GM12873 (cell line): ENCODE results near the gene AIF1L.

Experiments used
- TF ChIP-seq, protein P1 (sequence below): IDR thresholded peaks from 2 replicates; pipeline ENCODE4 v1.5.1; 2012; ENCODE audit warnings: low read depth, mild to moderate bottlenecking, moderate library complexity, low read length, control low read depth; ENCODE audit not compliant: insufficient read depth; ENCODE audit errors: missing control alignments

AIF1L gene

DNA sequence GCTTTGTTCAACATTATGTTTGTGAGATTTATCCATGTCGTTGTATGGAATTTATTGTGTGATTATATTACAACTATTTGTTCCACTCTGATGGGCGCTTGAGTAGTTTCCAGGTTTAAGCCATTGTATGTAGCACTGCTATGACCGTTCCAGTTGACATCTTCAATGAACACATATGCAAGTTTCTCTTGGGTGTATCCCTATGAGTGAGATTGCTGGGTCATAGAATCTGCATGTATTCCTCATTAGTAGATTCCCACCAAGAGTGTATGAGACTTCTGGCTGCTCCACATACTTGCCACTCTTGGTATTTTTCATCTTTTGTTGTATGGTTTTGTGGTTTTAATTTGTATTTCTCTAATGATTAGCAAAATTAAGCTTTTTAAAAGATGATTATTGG lies 51.9 kb downstream of the AIF1L start:
- TF ChIP-seq, protein P1, sequence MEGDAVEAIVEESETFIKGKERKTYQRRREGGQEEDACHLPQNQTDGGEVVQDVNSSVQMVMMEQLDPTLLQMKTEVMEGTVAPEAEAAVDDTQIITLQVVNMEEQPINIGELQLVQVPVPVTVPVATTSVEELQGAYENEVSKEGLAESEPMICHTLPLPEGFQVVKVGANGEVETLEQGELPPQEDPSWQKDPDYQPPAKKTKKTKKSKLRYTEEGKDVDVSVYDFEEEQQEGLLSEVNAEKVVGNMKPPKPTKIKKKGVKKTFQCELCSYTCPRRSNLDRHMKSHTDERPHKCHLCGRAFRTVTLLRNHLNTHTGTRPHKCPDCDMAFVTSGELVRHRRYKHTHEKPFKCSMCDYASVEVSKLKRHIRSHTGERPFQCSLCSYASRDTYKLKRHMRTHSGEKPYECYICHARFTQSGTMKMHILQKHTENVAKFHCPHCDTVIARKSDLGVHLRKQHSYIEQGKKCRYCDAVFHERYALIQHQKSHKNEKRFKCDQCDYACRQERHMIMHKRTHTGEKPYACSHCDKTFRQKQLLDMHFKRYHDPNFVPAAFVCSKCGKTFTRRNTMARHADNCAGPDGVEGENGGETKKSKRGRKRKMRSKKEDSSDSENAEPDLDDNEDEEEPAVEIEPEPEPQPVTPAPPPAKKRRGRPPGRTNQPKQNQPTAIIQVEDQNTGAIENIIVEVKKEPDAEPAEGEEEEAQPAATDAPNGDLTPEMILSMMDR: no peak

DNA sequence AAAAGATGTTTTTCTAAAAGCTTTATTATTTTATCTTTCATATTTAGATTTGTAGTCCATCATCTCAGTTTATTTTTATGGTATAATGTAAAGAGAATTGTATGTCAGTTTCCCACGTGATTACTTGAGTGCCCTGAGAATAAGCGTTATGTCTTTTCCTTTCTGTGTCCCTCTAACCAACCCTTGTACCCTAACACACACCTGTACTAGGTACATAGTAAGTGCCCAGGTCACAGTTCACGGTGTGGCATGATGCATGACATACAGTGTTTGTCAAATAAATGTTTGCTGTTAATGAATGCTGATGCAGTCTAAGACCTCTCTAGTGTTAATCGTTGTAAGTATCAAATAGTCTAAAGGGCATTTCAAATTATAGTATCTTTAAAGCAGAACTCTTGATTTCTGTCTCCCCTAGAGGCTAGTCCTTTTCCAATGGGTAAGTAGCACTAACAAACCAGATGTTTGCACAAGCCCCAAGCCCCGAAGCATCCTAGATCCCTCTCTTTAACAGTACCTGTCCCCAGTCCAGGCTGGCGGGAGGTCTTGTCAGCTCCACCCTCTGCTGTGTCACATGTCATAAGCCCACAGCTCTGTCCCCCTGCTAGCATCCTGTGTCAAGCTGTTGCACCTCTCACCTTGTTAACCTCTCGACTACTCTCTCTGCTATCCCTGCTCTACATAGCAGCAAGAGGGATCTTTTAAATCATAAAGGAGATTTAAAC lies 52.8 kb downstream of the AIF1L start:
- TF ChIP-seq, protein P1: no peak

DNA sequence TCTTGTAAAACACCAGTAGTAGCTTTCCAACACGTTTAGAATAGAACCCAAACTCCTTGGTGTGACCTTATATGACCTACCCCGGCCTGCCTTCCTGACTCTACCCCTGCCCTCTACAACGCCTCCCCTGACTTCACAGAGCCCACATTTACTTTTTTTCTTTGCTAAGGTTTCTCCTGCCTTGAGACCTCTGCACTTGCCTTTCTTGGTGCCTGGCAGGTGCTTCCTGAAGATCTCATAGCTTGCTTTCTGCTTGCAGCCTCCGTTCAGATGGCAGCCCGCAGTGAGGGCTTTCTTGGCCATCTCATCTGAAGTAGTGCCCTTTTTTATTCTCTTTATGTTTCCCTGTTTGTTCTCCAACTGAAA lies 53.3 kb downstream of the AIF1L start:
- TF ChIP-seq, protein P1: no peak

DNA sequence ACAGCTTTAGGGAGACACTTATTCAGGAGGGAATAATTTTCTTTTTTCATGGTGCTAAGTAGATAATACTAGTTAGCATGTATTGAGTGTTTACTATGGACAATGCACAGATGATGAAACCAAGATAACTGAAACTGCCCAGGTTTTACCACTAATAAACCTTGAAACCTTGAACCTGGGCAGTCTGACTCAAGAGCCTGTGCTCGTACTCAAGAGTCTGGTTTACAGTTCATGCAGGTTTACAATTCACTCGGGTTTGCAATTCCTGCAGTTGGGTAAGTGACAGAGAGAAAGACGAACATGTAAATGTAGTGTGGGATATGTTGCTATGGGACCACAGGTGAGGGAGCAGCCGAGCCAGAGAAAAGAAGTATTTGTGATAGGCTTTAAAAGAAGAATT lies 57.3 kb downstream of the AIF1L start:
- TF ChIP-seq, protein P1: no peak

DNA sequence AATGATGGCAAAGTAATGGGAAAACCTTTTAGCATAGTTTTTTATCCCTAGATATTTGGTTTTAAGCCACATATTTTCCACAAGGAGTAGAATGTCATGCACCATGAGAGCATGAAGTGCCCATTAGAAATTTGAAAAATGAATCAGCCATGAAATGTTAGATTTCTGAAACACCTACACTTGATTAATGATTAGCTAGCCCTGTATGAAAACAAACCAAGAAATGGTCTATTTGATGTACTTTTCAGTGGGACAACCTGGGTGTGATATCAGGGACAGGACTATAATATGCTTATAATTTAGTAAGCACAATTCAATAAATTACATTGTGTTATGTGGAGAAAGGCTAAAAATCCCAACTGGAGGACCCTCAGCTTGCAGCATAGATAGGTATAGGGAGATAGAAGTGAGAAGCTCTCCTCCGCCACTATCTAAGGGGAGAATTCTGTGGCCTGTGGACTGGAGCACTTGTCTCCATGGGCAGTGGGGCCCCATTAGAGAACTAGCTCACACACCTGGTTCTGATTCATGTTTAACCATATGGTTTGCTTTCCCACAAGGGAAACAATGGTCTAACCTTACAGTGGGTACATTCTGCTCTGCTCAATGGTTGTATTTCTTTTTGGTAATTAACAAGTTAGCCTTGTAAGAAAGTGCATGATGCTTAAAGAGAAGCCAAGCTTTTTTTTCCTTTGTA lies 64.2 kb downstream of the AIF1L start:
- TF ChIP-seq, protein P1: no peak

DNA sequence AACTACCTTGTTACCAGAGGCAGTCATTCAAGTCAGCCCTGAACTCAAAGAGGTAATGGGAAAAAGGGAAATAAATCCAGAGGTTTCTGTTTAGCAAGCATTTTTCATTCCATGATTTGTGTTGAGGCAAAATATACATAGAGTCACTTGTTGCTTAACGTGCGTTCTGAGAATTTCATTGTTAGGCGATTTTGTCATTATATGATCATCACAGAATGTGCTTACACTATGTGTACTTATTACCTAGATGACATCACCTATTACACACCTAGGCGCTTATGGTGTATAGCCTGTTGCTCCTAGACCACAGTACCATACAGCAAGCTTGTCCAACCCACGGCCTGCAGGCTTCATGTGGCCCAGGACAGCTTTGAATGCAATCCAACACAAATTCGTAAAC lies 65.3 kb downstream of the AIF1L start:
- TF ChIP-seq, protein P1: no peak

DNA sequence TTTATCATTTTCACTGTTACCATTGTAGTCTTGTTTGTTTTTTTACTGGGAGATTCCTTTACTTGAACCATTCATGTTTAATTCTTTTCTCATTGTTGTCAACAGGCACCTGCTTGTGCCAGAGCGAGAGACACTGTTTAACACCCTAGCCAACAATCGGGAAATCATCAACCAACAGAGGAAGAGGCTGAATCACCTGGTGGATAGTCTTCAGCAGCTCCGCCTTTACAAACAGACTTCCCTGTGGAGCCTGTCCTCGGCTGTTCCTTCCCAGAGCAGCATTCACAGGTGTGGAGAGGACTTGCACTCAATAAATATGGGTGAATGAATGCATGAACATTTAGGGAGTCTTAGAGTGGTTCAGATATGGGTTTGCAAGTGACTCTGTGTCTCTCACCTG lies 66.6 kb downstream of the AIF1L start:
- TF ChIP-seq, protein P1: no peak
